ENCODE results near the gene XYLT1.

XYLT1 gene

DNA sequence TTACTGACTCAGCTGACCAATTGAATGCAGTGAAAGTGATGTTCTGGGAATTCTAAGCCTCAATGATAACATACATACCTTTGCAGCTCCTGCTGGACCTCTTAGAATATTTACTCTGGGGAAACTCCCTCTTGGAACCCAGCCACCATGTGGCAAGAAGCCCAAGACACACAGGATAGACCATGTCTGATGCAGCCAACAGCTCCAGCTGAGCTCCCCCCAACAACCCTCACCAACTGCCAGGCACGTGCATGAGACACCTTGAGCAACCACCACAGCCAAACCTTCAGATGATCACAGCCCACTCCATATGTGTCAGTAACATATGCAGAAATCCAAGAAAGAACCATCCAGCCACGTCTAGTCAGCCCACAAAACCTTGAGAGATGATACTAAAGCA is 53.0 kb downstream of the XYLT1 start:
- Histone ChIP-seq H3K9me3 (ENCODE audit: control insufficient read depth, insufficient read depth, low read depth, low read length) (no peaks in the 10 kb centered on the region), H3K36me3 (ENCODE audit: control insufficient read depth in 2 of 2, insufficient read depth in 1 of 2, low read length in 2 of 2) (no peaks in the 10 kb centered on the region), H3K27ac (ENCODE audit: extremely low read depth, low read depth, low read length) (no peak overlapping the region), H3K4me1 (ENCODE audit: control insufficient read depth, insufficient read depth, low read length) (no peaks in the 10 kb centered on the region), H3K4me3 (ENCODE audit: low read depth, low read length) (no peak overlapping the region)
- POLR2A ChIA-PET: no interaction called here
- CTCF ChIA-PET: no interaction called here
- TF ChIP-seq ZNF19 (tag by site-specific recombination; IDR thresholded peaks at IDR 0.05; ENCODE audit: low read depth): no peak
- TF ChIP-seq ZNF211 (tag by site-specific recombination; IDR thresholded peaks at IDR 0.05; ENCODE audit: low read depth): no peak

GRCh38 chr16:17416461-17417311 is 54.1 kb downstream of the XYLT1 start:
- Histone ChIP-seq H3K27ac (ENCODE audit: extremely low read depth, low read depth, low read length) (no peak overlapping the region), H3K4me3 (ENCODE audit: low read depth, low read length) (no peak overlapping the region), H3K36me3 (ENCODE audit: control insufficient read depth in 2 of 2, insufficient read depth in 1 of 2, low read length in 2 of 2) (no peaks in the 10 kb centered on the region), H3K4me1 (ENCODE audit: control insufficient read depth, insufficient read depth, low read length) (no peaks in the 10 kb centered on the region), H3K9me3 (ENCODE audit: control insufficient read depth, insufficient read depth, low read depth, low read length) (no peaks in the 10 kb centered on the region)
- TF ChIP-seq, protein P1, sequence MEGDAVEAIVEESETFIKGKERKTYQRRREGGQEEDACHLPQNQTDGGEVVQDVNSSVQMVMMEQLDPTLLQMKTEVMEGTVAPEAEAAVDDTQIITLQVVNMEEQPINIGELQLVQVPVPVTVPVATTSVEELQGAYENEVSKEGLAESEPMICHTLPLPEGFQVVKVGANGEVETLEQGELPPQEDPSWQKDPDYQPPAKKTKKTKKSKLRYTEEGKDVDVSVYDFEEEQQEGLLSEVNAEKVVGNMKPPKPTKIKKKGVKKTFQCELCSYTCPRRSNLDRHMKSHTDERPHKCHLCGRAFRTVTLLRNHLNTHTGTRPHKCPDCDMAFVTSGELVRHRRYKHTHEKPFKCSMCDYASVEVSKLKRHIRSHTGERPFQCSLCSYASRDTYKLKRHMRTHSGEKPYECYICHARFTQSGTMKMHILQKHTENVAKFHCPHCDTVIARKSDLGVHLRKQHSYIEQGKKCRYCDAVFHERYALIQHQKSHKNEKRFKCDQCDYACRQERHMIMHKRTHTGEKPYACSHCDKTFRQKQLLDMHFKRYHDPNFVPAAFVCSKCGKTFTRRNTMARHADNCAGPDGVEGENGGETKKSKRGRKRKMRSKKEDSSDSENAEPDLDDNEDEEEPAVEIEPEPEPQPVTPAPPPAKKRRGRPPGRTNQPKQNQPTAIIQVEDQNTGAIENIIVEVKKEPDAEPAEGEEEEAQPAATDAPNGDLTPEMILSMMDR (tag by site-specific recombination; IDR thresholded peaks at IDR 0.05): no peak
- no peak for TF ChIP-seq ZNF302 (tag by site-specific recombination; IDR thresholded peaks at IDR 0.05; ENCODE audit: low read depth)
- no peak for TF ChIP-seq ZNF776 (tag by site-specific recombination; IDR thresholded peaks at IDR 0.05; ENCODE audit: borderline replicate concordance)
- no peak for TF ChIP-seq ZNF549 (tag by site-specific recombination; IDR thresholded peaks at IDR 0.05)
- TF ChIP-seq ZNF155 (tag by site-specific recombination; IDR thresholded peaks at IDR 0.05): no peak
- no peak for TF ChIP-seq PRDM4 (tag by site-specific recombination; IDR thresholded peaks at IDR 0.05)
- TF ChIP-seq, protein P2, sequence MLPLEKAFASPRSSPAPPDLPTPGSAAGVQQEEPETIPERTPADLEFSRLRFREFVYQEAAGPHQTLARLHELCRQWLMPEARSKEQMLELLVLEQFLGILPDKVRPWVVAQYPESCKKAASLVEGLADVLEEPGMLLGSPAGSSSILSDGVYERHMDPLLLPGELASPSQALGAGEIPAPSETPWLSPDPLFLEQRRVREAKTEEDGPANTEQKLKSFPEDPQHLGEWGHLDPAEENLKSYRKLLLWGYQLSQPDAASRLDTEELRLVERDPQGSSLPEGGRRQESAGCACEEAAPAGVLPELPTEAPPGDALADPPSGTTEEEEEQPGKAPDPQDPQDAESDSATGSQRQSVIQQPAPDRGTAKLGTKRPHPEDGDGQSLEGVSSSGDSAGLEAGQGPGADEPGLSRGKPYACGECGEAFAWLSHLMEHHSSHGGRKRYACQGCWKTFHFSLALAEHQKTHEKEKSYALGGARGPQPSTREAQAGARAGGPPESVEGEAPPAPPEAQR (tag by site-specific recombination; IDR thresholded peaks at IDR 0.05): no peak
- TF ChIP-seq PRDM10 (tag by site-specific recombination; IDR thresholded peaks at IDR 0.05): no peak
- TF ChIP-seq ZNF391 (tag by site-specific recombination; IDR thresholded peaks at IDR 0.05; ENCODE audit: borderline replicate concordance, low read depth): no peak
- TF ChIP-seq ZNF169 (tag by site-specific recombination; IDR thresholded peaks at IDR 0.05): no peak
- TF ChIP-seq ZNF10 (tag by site-specific recombination; IDR thresholded peaks at IDR 0.05): no peak
- no peak for TF ChIP-seq PRDM1 (tag by site-specific recombination; IDR thresholded peaks at IDR 0.05)
- TF ChIP-seq ZNF2 (tag by site-specific recombination; IDR thresholded peaks at IDR 0.05): no peak
- no peak for TF ChIP-seq BCL11B (tag by site-specific recombination; IDR thresholded peaks at IDR 0.05; ENCODE audit: low read depth)
- TF ChIP-seq, protein P3, sequence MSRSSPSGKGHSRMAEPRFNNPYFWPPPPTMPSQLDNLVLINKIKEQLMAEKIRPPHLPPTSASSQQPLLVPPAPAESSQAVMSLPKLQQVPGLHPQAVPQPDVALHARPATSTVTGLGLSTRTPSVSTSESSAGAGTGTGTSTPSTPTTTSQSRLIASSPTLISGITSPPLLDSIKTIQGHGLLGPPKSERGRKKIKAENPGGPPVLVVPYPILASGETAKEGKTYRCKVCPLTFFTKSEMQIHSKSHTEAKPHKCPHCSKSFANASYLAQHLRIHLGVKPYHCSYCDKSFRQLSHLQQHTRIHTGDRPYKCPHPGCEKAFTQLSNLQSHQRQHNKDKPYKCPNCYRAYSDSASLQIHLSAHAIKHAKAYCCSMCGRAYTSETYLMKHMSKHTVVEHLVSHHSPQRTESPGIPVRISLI (tag by site-specific recombination; IDR thresholded peaks at IDR 0.05): no peak
- no peak for TF ChIP-seq ZBTB20 (tag by site-specific recombination; IDR thresholded peaks at IDR 0.05)
- POLR2A ChIA-PET: no interaction called here
- CTCF ChIA-PET: no interaction called here

Measured in HEK293 (cell line).